ENCODE measurements around the gene RSPRY1. TPM values are rescaled to one million over a fixed set of nuclear protein-coding genes. Genes with fewer than 3 reads are reported as not detected.

Gene RSPRY1
- total RNA-seq: 10 to 100 TPM; 28.8 to 38.1 (median 32.1) TPM

DNA sequence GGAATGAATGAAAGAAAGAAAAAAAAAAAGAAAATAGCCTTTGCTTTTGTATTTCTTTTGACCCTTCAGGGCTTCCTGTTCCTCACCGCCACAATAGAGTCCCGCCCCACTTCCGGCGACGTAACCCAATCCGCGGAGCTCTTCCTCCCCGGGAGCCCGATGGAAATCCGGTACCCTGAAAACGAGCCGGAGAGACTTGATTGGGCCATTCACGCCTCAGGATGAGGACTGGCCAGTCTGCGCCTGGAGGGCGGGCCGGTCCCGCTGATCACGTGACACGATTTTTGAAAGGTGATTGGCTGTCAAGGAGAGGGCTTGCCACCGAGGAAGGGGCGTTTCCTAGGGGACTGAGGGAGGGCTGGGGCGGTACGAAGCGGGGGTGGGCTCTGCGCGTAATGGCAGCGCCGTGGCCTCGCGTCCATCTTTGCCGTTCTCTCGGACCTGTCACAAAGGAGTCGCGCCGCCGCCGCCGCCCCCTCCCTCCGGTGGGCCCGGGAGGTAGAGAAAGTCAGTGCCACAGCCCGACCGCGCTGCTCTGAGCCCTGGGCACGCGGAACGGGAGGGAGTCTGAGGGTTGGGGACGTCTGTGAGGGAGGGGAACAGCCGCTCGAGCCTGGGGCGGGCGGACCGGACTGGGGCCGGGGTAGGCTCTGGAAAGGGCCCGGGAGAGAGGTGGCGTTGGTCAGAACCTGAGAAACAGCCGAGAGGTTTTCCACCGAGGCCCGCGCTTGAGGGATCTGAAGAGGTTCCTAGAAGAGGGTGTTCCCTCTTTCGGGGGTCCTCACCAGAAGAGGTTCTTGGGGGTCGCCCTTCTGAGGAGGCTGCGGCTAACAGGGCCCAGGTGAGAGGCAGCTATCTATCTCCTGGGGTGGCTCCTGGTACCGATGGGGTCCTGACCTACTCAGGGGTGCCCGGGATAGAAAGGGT is at the start of gene RSPRY1, which contains the start of gene PSME3IP1:
Gene RSPRY1 (plus strand): TSS at position 385 of the 927 bp plus-strand sequence. CDS start 18,330 bp downstream, outside the sequence.
Gene PSME3IP1 (minus strand): TSS at position 95 of the 927 bp plus-strand sequence. CDS start 12,185 bp downstream, outside the sequence.
- no peak for TF ChIP-seq CTCF (IDR thresholded peaks at IDR 0.05; ENCODE audit: low read depth)

- no peak for TF ChIP-seq CTCF (IDR thresholded peaks at IDR 0.05; ENCODE audit: low read depth)
Observed at GRCh38 chr16:57137043-57137442, 49.1 kb upstream of the RSPRY1 start.

GRCh38 chr16:57137566-57138273 is 48.4 kb upstream of the RSPRY1 start:
- TF ChIP-seq CTCF (IDR thresholded peaks at IDR 0.05; ENCODE audit: low read depth): no peak

DNA sequence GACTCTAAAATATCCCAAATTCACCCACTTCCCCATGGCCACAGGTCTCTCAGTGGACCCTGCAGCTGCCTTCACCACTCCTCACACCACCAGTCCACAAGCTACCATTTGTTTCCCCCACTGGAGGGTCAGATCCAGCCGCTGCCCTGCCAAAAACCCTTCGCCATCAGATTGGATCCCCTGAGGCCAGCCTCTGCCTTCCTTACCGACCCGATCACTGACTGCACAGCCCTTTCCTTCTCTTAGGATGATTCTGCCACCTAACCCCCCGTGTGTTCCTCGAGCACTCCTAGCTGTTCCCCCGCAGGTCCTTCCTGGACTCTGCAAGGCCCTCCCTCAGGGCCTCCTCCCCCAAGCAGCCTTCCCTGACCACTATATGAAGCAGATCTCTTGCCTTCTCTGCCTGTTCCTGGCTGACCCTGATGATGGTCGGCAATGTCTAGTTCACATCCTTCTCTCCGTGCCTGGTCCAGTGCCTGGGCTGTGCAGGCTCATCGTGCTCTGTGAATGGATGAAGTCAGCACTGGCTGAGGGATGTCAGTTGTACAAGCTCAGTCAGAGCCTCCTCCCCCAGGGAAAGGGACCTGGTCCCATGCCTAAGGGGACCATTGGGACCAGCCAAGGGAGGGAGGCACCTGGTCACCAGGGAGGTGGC is 47.7 kb upstream of the RSPRY1 start:
- no peak for TF ChIP-seq CTCF (IDR thresholded peaks at IDR 0.05; ENCODE audit: low read depth)

DNA sequence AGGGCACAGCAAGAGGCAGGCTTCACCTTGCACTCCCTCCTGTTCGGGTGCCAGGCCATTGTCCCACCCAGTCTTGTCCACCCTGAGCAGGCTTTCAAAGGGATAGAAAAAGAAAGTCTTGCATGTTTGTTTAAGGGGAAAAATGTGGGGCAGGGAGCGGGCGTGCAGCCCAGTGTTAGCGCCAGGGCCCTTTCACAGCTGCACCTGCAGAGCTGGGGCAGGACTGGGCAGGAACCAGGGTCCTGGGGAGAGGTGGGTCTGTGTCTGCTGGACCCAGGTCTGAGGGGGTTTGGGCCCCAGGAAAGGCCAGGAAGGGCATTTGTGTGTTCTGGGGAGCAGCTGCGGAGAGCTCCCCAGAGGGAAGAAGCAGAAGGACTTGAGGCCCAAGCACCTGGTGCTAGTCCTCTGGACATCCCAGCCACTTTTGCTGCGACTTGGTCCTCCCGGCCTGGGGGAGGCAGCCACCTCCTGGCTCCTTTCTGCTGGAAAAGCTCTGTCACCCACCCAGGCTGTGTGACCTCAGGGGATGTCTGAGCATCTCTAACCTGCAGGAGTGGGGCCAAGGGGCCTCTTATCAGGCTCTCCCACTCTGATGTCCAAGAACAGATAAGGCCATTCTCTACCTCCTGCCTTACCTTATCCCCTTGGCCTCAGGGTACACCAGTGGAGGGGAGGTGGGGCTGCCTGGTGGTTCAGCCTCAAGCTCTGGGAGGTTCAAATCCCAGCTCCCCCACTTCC is 45.0 kb upstream of the RSPRY1 start:
- TF ChIP-seq CTCF (IDR thresholded peaks at IDR 0.05; ENCODE audit: low read depth): no peak

DNA sequence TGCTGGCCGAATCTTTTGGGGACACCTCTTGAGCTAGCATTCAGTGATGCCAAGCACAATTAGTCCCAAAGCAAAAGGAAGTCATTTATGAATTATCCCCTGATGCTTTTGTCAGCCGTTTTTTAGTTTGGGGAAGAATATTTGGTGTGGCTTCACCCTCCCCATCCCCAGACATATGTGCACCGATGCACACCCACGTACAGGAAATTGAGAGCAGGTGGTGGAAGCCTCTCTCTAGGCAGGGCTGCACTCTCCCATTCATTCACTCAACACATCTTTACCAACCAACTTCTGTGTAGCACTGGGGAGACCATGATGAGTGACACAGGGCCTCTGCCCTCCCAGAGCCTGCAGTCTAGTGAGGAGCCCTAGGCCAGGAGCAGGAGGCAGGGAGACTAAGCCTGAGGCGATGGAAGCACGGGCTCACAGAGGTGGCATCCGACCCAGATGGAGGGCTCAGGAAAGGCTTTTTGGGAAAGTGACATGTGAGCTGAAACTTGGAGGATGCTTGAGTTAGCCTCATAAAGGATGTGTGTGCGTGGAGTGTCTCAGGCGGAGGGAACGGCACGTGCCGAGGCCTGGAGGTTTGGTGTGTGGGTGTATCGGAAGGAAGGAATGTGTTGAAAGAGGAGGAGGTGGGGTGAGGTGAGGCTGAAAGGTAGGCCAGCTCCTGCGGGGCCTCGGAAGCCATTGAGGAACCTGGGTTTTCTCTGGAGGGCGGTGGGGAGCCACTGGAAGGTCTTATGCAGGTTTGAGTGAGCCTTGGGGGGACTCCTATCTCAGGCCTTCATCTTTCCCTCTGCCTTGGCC is 44.1 kb upstream of the RSPRY1 start:
- TF ChIP-seq CTCF (IDR thresholded peaks at IDR 0.05; ENCODE audit: low read depth): no peak

Measured in subcutaneous adipose tissue (tissue), 4 donors.